Suprapubic skin (tissue), 4 donors: ENCODE measurements around the gene KIRREL3. TPM values are rescaled to one million over a fixed set of nuclear protein-coding genes. Genes with fewer than 3 reads are reported as not detected.

Source experiments
- DNase-seq, 2 donors: peaks; one replicate each; pipeline ENCODE4 v3.0.0-alpha.2; 2019; ENCODE audit warnings: low spot score in 2 of 2
- H3K27ac ChIP-seq: fragments of 200-600 bp; sonication (generic); one replicate; pipeline ENCODE4 v1.5.1; 2019
- H3K27me3 ChIP-seq: fragments of 200-600 bp; sonication (generic); one replicate; pipeline ENCODE4 v1.5.1; 2019
- H3K36me3 ChIP-seq: fragments of 200-600 bp; sonication (generic); one replicate; pipeline ENCODE4 v1.5.1; 2019
- H3K4me1 ChIP-seq: fragments of 200-600 bp; sonication (generic); one replicate; pipeline ENCODE4 v1.5.1; 2019
- H3K4me3 ChIP-seq: fragments of 200-600 bp; sonication (generic); one replicate; pipeline ENCODE4 v1.5.1; 2019; ENCODE audit warnings: mild to moderate bottlenecking
- H3K9me3 ChIP-seq: fragments of 200-600 bp; sonication (generic); one replicate; pipeline ENCODE4 v1.5.1; 2019
- CTCF ChIP-seq, 2 donors: fragments of 200-600 bp in 1 of 2; fragments of 450-650 bp in 1 of 2; sonication (generic) in 1 of 2; IDR thresholded peaks; one replicate each; pipeline ENCODE4 v1.5.1; 2016 to 2019; ENCODE audit warnings: antibody characterized with exemption in 2 of 2, mild to moderate bottlenecking in 1 of 2, moderate library complexity in 1 of 2
- EP300 ChIP-seq: sonication (generic); formaldehyde crosslinking; IDR thresholded peaks from one replicate; pipeline ENCODE4 v1.6.1; 2017; ENCODE audit warnings: antibody characterized with exemption
- POLR2A ChIP-seq, 2 donors: fragments of 450-650 bp; IDR thresholded peaks; one replicate each; pipeline ENCODE4 v1.6.1; 2017; ENCODE audit warnings: antibody characterized with exemption in 2 of 2, mild to moderate bottlenecking in 2 of 2, moderate library complexity in 2 of 2
- POLR2AphosphoS5 ChIP-seq, 3 donors: sonication (generic); formaldehyde crosslinking; IDR thresholded peaks; one replicate each; pipeline ENCODE4 v1.6.1; 2017; ENCODE audit warnings: antibody characterized with exemption in 3 of 3
- WGBS: methylation state at CpG from one replicate; pipeline ENCODE4 v1.1.5; 2018; 5-methylcytosine and 5-hydroxymethylcytosine counted together
- total RNA-seq, 4 donors: library from RNA; depleted of rRNA; stranded (reverse); fragments of >200 nt; gene quantifications; one replicate each; pipeline ENCODE4 v1.1.0, GENCODE V29; 2016

The KIRREL3 gene
- total RNA-seq, 4 donors from 2014 or later: 0.17 TPM; not detected in 3

GRCh38 chr11:126594921-126595367, 405.6 kb downstream of the KIRREL3 start:
- Histone ChIP-seq H3K9me3 (no peaks in the 10 kb centered on the region), H3K4me1 (no peaks in the 10 kb centered on the region)
- 77% methylated on average over 3 of the region's 9 CpGs for WGBS

GRCh38 chr11:126592496-126593410, 407.8 kb downstream of the KIRREL3 start:
- Histone ChIP-seq H3K4me3 (no peak overlapping the region), H3K36me3 (no peaks in the 10 kb centered on the region), H3K9me3 (no peaks in the 10 kb centered on the region), H3K4me1 (no peaks in the 10 kb centered on the region), H3K27me3 (peaks cover 2% of the 10 kb centered on the region), H3K27ac (peak overlapping the region; percentile 77)
- TF ChIP-seq EP300 (no peak), POLR2A (IDR thresholded peaks at IDR 0.05) (no peak), POLR2AphosphoS5 (IDR thresholded peaks at IDR 0.05) (no peak), CTCF (IDR thresholded peaks at IDR 0.05) (no peak)
- DNase-seq: no peak
- 67% methylated on average over 19 of the region's 21 CpGs for WGBS

More at GRCh38 chr11:126594921-126595367, 405.6 kb downstream of the KIRREL3 start:
- Histone ChIP-seq H3K36me3 (no peaks in the 10 kb centered on the region), H3K4me3 (no peak overlapping the region), H3K27ac (no peak overlapping the region), H3K27me3 (peaks cover 8% of the 10 kb centered on the region)
- no peak for DNase-seq
- no peak for TF ChIP-seq EP300
- no peak for TF ChIP-seq POLR2AphosphoS5 (IDR thresholded peaks at IDR 0.05)
- no peak for TF ChIP-seq CTCF (IDR thresholded peaks at IDR 0.05)
- TF ChIP-seq POLR2A (IDR thresholded peaks at IDR 0.05): no peak

- no peaks in the 10 kb centered on the region for H3K4me1 ChIP-seq
- peak overlapping the region; percentile 77 for H3K27ac ChIP-seq
- WGBS: 79% methylated on average over 4 of the region's 6 CpGs
- no peaks in the 10 kb centered on the region for H3K9me3 ChIP-seq
- peaks cover 2% of the 10 kb centered on the region for H3K27me3 ChIP-seq
- TF ChIP-seq EP300: no peak
- no peak for TF ChIP-seq POLR2A (IDR thresholded peaks at IDR 0.05)
- no peak for TF ChIP-seq POLR2AphosphoS5 (IDR thresholded peaks at IDR 0.05)
- TF ChIP-seq CTCF (IDR thresholded peaks at IDR 0.05): no peak
- no peak for DNase-seq
- H3K4me3 ChIP-seq: no peak overlapping the region
- no peaks in the 10 kb centered on the region for H3K36me3 ChIP-seq
Measured at GRCh38 chr11:126591966-126592489, 408.5 kb downstream of the KIRREL3 start.

GRCh38 chr11:126589492-126589803, 411.1 kb downstream of the KIRREL3 start:
- H3K4me1 ChIP-seq: peaks cover 9% of the 10 kb centered on the region
- H3K36me3 ChIP-seq: no peaks in the 10 kb centered on the region
- peaks cover 2% of the 10 kb centered on the region for H3K27me3 ChIP-seq
- no peak for TF ChIP-seq POLR2AphosphoS5 (IDR thresholded peaks at IDR 0.05)
- DNase-seq: no peak
- H3K4me3 ChIP-seq: no peak overlapping the region
- no peaks in the 10 kb centered on the region for H3K9me3 ChIP-seq
- H3K27ac ChIP-seq: no peak overlapping the region
- 92% methylated on average over 4 of the region's 4 CpGs for WGBS

GRCh38 chr11:126588630-126589491, 411.7 kb downstream of the KIRREL3 start:
- DNase-seq: no peak

More at GRCh38 chr11:126588630-126589491, 411.7 kb downstream of the KIRREL3 start:
- peaks cover 2% of the 10 kb centered on the region for H3K27me3 ChIP-seq
- H3K27ac ChIP-seq: no peak overlapping the region
- peaks cover 9% of the 10 kb centered on the region for H3K4me1 ChIP-seq
- no peak for TF ChIP-seq POLR2AphosphoS5 (IDR thresholded peaks at IDR 0.05)
- TF ChIP-seq CTCF (IDR thresholded peaks at IDR 0.05): no peak
- no peak for TF ChIP-seq EP300
- no peak for TF ChIP-seq POLR2A (IDR thresholded peaks at IDR 0.05)
- H3K36me3 ChIP-seq: no peaks in the 10 kb centered on the region
- 56% methylated on average over 12 of the region's 16 CpGs for WGBS
- H3K4me3 ChIP-seq: no peak overlapping the region
- H3K9me3 ChIP-seq: no peaks in the 10 kb centered on the region
